GM12892 (cell line): Measurements from ENCODE around the gene GATB.

Source experiments
- POLR2A ChIP-seq: IDR thresholded peaks from 2 replicates; pipeline ENCODE4 v1.6.1; 2011; ENCODE audit warnings: low read depth, low read length, control low read depth
- POLR2AphosphoS5 ChIP-seq: IDR thresholded peaks from 2 replicates; pipeline ENCODE4 v1.6.1; 2011; ENCODE audit warnings: low read depth, low read length, control low read depth
- TAF1 ChIP-seq: IDR thresholded peaks from 2 replicates; pipeline ENCODE4 v1.6.1; 2011; ENCODE audit warnings: low read depth, mild to moderate bottlenecking, control low read depth, low read length, borderline replicate concordance

DNA sequence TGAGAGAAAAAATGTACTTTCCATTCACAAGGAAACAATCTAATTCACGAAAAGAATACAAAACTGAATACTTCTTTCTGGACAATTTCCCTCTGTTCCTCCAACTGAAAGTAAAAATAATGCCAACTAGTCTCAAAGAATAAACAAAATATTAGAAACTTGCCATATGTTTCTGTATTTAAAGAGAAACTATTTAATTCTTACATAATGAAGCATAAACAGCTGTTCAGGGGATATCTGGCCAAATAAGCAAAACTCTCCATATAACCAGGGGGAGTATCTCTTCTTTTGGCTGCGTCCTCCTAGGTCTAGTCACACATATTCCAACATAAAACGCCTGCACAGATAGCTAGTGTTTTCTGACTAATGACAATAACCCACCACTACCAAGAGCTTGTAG lies 805 bp downstream of the GATB start:
- TF ChIP-seq POLR2AphosphoS5 (no peak), TAF1 (no peak), POLR2A (no peak)
